ENCODE results near the gene STPG2.
"Not testable (repeated sequence)": the region's sequence is repeated elsewhere in the genome, so short reads cannot be mapped to it uniquely, and the experiment has no call there.

STPG2 gene

GRCh38 chr4:97582890-97583289, 560.4 kb downstream of the STPG2 start:
- no CpG with 5 or more reads among the region's 1 CpG for WGBS, 2 experiments (ENCODE audit: insufficient coverage in 2 of 2)
- no peaks in the 10 kb centered on the region for H3K36me3 ChIP-seq (ENCODE audit: control insufficient read depth, insufficient read depth, low read length)
- no peak overlapping the region for H3K4me3 ChIP-seq (ENCODE audit: extremely low read depth, insufficient read depth, low read length, poor library complexity, severe bottlenecking)
- H3K4me1 ChIP-seq (ENCODE audit: control insufficient read depth, insufficient read depth, low read length, poor library complexity, severe bottlenecking) = no peaks in the 10 kb centered on the region
- no peaks in the 10 kb centered on the region for H3K9me3 ChIP-seq (ENCODE audit: control insufficient read depth, low read length)
- H3K27ac ChIP-seq (ENCODE audit: low read depth, low read length, severe bottlenecking) = no peak overlapping the region

- Histone ChIP-seq H3K4me1 (ENCODE audit: control insufficient read depth, insufficient read depth, low read length, poor library complexity, severe bottlenecking) (no peaks in the 10 kb centered on the region), H3K36me3 (ENCODE audit: control insufficient read depth, insufficient read depth, low read length) (no peaks in the 10 kb centered on the region), H3K4me3 (ENCODE audit: extremely low read depth, insufficient read depth, low read length, poor library complexity, severe bottlenecking) (no peak overlapping the region), H3K9me3 (ENCODE audit: control insufficient read depth, low read length) (no peaks in the 10 kb centered on the region), H3K27ac (ENCODE audit: low read depth, low read length, severe bottlenecking) (no peak overlapping the region)
- WGBS, 2 experiments (ENCODE audit: insufficient coverage in 2 of 2) = 100% methylated on average over 1 of the region's 2 CpGs; no CpG with 5 or more reads in 1 of the 2 experiments
Observed at GRCh38 chr4:97577004-97577403, 566.3 kb downstream of the STPG2 start.

- Histone ChIP-seq H3K36me3 (ENCODE audit: control insufficient read depth, insufficient read depth, low read length) (no peaks in the 10 kb centered on the region), H3K4me1 (ENCODE audit: control insufficient read depth, insufficient read depth, low read length, poor library complexity, severe bottlenecking) (peaks cover 4% of the 10 kb centered on the region), H3K4me3 (ENCODE audit: extremely low read depth, insufficient read depth, low read length, poor library complexity, severe bottlenecking) (no peak overlapping the region), H3K27ac (ENCODE audit: low read depth, low read length, severe bottlenecking) (no peak overlapping the region), H3K9me3 (ENCODE audit: control insufficient read depth, low read length) (no peaks in the 10 kb centered on the region)
- WGBS, 2 experiments (ENCODE audit: insufficient coverage in 2 of 2) = 100% methylated on average over 1 of the region's 2 CpGs; no CpG with 5 or more reads in 1 of the 2 experiments
Observed at GRCh38 chr4:97560009-97560408, 583.3 kb downstream of the STPG2 start.

GRCh38 chr4:97558204-97558778, 585.0 kb downstream of the STPG2 start:
- 57% methylated on average over 3 of the region's 4 CpGs; no CpG with 5 or more reads in 1 of the 2 experiments for WGBS, 2 experiments (ENCODE audit: insufficient coverage in 2 of 2)
- no peak overlapping the region for H3K4me3 ChIP-seq (ENCODE audit: extremely low read depth, insufficient read depth, low read length, poor library complexity, severe bottlenecking)
- H3K36me3 ChIP-seq (ENCODE audit: control insufficient read depth, insufficient read depth, low read length) = no peaks in the 10 kb centered on the region
- peaks cover 4% of the 10 kb centered on the region for H3K4me1 ChIP-seq (ENCODE audit: control insufficient read depth, insufficient read depth, low read length, poor library complexity, severe bottlenecking)
- H3K9me3 ChIP-seq (ENCODE audit: control insufficient read depth, low read length) = no peaks in the 10 kb centered on the region
- H3K27ac ChIP-seq (ENCODE audit: low read depth, low read length, severe bottlenecking) = no peak overlapping the region

- H3K36me3 ChIP-seq (ENCODE audit: control insufficient read depth, insufficient read depth, low read length); H3K4me1 ChIP-seq (ENCODE audit: control insufficient read depth, insufficient read depth, low read length, poor library complexity, severe bottlenecking); H3K4me3 ChIP-seq (ENCODE audit: extremely low read depth, insufficient read depth, low read length, poor library complexity, severe bottlenecking); H3K9me3 ChIP-seq (ENCODE audit: control insufficient read depth, low read length); H3K27ac ChIP-seq (ENCODE audit: low read depth, low read length, severe bottlenecking): not testable (repeated sequence)
- WGBS, 2 experiments (ENCODE audit: insufficient coverage in 2 of 2) = 95 to 97% methylated on average over 6 to 7 of the region's 10 CpGs
Observed at GRCh38 chr4:97550637-97551036, 592.6 kb downstream of the STPG2 start.

- H3K36me3 ChIP-seq (ENCODE audit: control insufficient read depth, insufficient read depth, low read length) = no peaks in the 10 kb centered on the region
- no peak overlapping the region for H3K27ac ChIP-seq (ENCODE audit: low read depth, low read length, severe bottlenecking)
- WGBS, 2 experiments (ENCODE audit: insufficient coverage in 2 of 2) = 100% methylated on average over 1 of the region's 2 CpGs; no CpG with 5 or more reads in 1 of the 2 experiments
- no peak overlapping the region for H3K4me3 ChIP-seq (ENCODE audit: extremely low read depth, insufficient read depth, low read length, poor library complexity, severe bottlenecking)
- H3K4me1 ChIP-seq (ENCODE audit: control insufficient read depth, insufficient read depth, low read length, poor library complexity, severe bottlenecking) = no peaks in the 10 kb centered on the region
- H3K9me3 ChIP-seq (ENCODE audit: control insufficient read depth, low read length) = no peaks in the 10 kb centered on the region
Observed at GRCh38 chr4:97548943-97549583, 594.2 kb downstream of the STPG2 start.

GRCh38 chr4:97548186-97548585, 595.1 kb downstream of the STPG2 start:
- H3K4me1 ChIP-seq (ENCODE audit: control insufficient read depth, insufficient read depth, low read length, poor library complexity, severe bottlenecking) = no peaks in the 10 kb centered on the region
- H3K36me3 ChIP-seq (ENCODE audit: control insufficient read depth, insufficient read depth, low read length) = no peaks in the 10 kb centered on the region

GRCh38 chr4:97531351-97531750, 611.9 kb downstream of the STPG2 start:
- no peak overlapping the region for H3K27ac ChIP-seq (ENCODE audit: low read depth, low read length, severe bottlenecking)
- no peaks in the 10 kb centered on the region for H3K36me3 ChIP-seq (ENCODE audit: control insufficient read depth, insufficient read depth, low read length)
- no peaks in the 10 kb centered on the region for H3K9me3 ChIP-seq (ENCODE audit: control insufficient read depth, low read length)
- no peak overlapping the region for H3K4me3 ChIP-seq (ENCODE audit: extremely low read depth, insufficient read depth, low read length, poor library complexity, severe bottlenecking)
- no peaks in the 10 kb centered on the region for H3K4me1 ChIP-seq (ENCODE audit: control insufficient read depth, insufficient read depth, low read length, poor library complexity, severe bottlenecking)

More at GRCh38 chr4:97548186-97548585, 595.1 kb downstream of the STPG2 start:
- Histone ChIP-seq H3K9me3 (ENCODE audit: control insufficient read depth, low read length) (no peaks in the 10 kb centered on the region), H3K27ac (ENCODE audit: low read depth, low read length, severe bottlenecking) (no peak overlapping the region), H3K4me3 (ENCODE audit: extremely low read depth, insufficient read depth, low read length, poor library complexity, severe bottlenecking) (no peak overlapping the region)
- WGBS, 2 experiments (ENCODE audit: insufficient coverage in 2 of 2) = 80 to 100% methylated on average over 1 to 2 of the region's 2 CpGs

- WGBS, 2 experiments (ENCODE audit: insufficient coverage in 2 of 2) = no CpG with 5 or more reads among the region's 1 CpG
- Histone ChIP-seq H3K9me3 (ENCODE audit: control insufficient read depth, low read length) (no peaks in the 10 kb centered on the region), H3K4me1 (ENCODE audit: control insufficient read depth, insufficient read depth, low read length, poor library complexity, severe bottlenecking) (no peaks in the 10 kb centered on the region), H3K36me3 (ENCODE audit: control insufficient read depth, insufficient read depth, low read length) (no peaks in the 10 kb centered on the region), H3K27ac (ENCODE audit: low read depth, low read length, severe bottlenecking) (no peak overlapping the region), H3K4me3 (ENCODE audit: extremely low read depth, insufficient read depth, low read length, poor library complexity, severe bottlenecking) (no peak overlapping the region)
Observed at GRCh38 chr4:97530676-97531075, 612.6 kb downstream of the STPG2 start.

GRCh38 chr4:97525236-97525635, 618.0 kb downstream of the STPG2 start:
- H3K27ac ChIP-seq (ENCODE audit: low read depth, low read length, severe bottlenecking) = no peak overlapping the region
- H3K4me3 ChIP-seq (ENCODE audit: extremely low read depth, insufficient read depth, low read length, poor library complexity, severe bottlenecking) = no peak overlapping the region
- H3K4me1 ChIP-seq (ENCODE audit: control insufficient read depth, insufficient read depth, low read length, poor library complexity, severe bottlenecking) = no peaks in the 10 kb centered on the region
- no peaks in the 10 kb centered on the region for H3K36me3 ChIP-seq (ENCODE audit: control insufficient read depth, insufficient read depth, low read length)
- H3K9me3 ChIP-seq (ENCODE audit: control insufficient read depth, low read length) = no peaks in the 10 kb centered on the region
- 83 to 100% methylated on average over 2 of the region's 3 CpGs for WGBS, 2 experiments (ENCODE audit: insufficient coverage in 2 of 2)

GRCh38 chr4:97517939-97518338, 625.3 kb downstream of the STPG2 start:
- H3K36me3 ChIP-seq (ENCODE audit: control insufficient read depth, insufficient read depth, low read length) = no peaks in the 10 kb centered on the region
- no peaks in the 10 kb centered on the region for H3K4me1 ChIP-seq (ENCODE audit: control insufficient read depth, insufficient read depth, low read length, poor library complexity, severe bottlenecking)
- H3K4me3 ChIP-seq (ENCODE audit: extremely low read depth, insufficient read depth, low read length, poor library complexity, severe bottlenecking) = no peak overlapping the region
- no peak overlapping the region for H3K27ac ChIP-seq (ENCODE audit: low read depth, low read length, severe bottlenecking)
- no peaks in the 10 kb centered on the region for H3K9me3 ChIP-seq (ENCODE audit: control insufficient read depth, low read length)
- no CpG with 5 or more reads among the region's 1 CpG for whole genome bisulfite sequencing, 2 experiments (ENCODE audit: insufficient coverage in 2 of 2)

All from mesodermal cell (in vitro differentiated cells).